K562 (cell line): ENCODE results near the gene LRRC61. TPM values are rescaled to one million over a fixed set of nuclear protein-coding genes. Genes with fewer than 3 reads are reported as not detected.

Experiments used
- ARNT ChIP-seq, 2 experiments: fragments of 450-650 bp; IDR thresholded peaks; 2 replicates each; pipeline ENCODE4 v1.6.1; 2016; ENCODE audit warnings: mild to moderate bottlenecking in 1 of 2
- CXXC5 ChIP-seq: fragments of 250-450 bp; sonication (Bioruptor Pico); IDR thresholded peaks from 2 replicates; pipeline ENCODE4 v1.8.0; 2022; ENCODE audit warnings: inconsistent platforms, mild to moderate bottlenecking, moderate library complexity
- MEF2A ChIP-seq: IDR thresholded peaks from 2 replicates; pipeline ENCODE4 v1.6.1; 2011; ENCODE audit warnings: low read depth, mild to moderate bottlenecking, low read length, moderate library complexity; ENCODE audit not compliant: control insufficient read depth
- NFE2 ChIP-seq: IDR thresholded peaks from 2 replicates; pipeline ENCODE4 v1.6.1; 2014; ENCODE audit warnings: antibody characterized with exemption, low read depth
- OTX1 ChIP-seq: fragments of 450-650 bp; formaldehyde crosslinking; IDR thresholded peaks from 2 replicates; pipeline ENCODE4 v1.4.0; 2022; ENCODE audit warnings: mild to moderate bottlenecking
- SIN3B ChIP-seq: fragments of 450-650 bp; IDR thresholded peaks from 2 replicates; pipeline ENCODE4 v1.6.1; 2017; ENCODE audit warnings: low read depth, mild to moderate bottlenecking, moderate library complexity
- SMARCA5 ChIP-seq: fragments of 450-650 bp; IDR thresholded peaks from 2 replicates; pipeline ENCODE4 v1.6.1; 2016
- SRSF9 ChIP-seq: fragments of 200-400 bp; formaldehyde crosslinking; IDR thresholded peaks from 2 replicates; pipeline ENCODE4 v1.6.1; 2017; ENCODE audit warnings: low read depth, low read length, borderline replicate concordance
- TFAP4 ChIP-seq: sonication (generic); formaldehyde crosslinking; IDR thresholded peaks from 2 replicates; pipeline ENCODE4 v1.8.0; 2022; ENCODE audit warnings: missing genetic modification reagents, mild to moderate bottlenecking, moderate library complexity, borderline replicate concordance
- TFE3 ChIP-seq: fragments of 450-650 bp; formaldehyde crosslinking; IDR thresholded peaks from 2 replicates; pipeline ENCODE4 v1.4.0; 2020; ENCODE audit warnings: mild to moderate bottlenecking, mixed read lengths
- TSHZ1 ChIP-seq: fragments of 250-450 bp; sonication (Bioruptor Pico); IDR thresholded peaks from 2 replicates; pipeline ENCODE4 v1.4.0; 2020; ENCODE audit warnings: mild to moderate bottlenecking, moderate library complexity
- ZBTB33 ChIP-seq: sonication (generic); formaldehyde crosslinking; IDR thresholded peaks from 2 replicates; pipeline ENCODE4 v1.8.1; 2023; ENCODE audit warnings: mild to moderate bottlenecking, missing genetic modification reagents
- ZBTB43 ChIP-seq: sonication (generic); formaldehyde crosslinking; IDR thresholded peaks from 2 replicates; pipeline ENCODE4 v1.8.0; 2023; ENCODE audit warnings: mild to moderate bottlenecking, missing genetic modification reagents
- ZNF592 ChIP-seq: fragments of 450-650 bp; IDR thresholded peaks from 2 replicates; pipeline ENCODE4 v1.6.1; 2017; ENCODE audit warnings: antibody characterized with exemption, mild to moderate bottlenecking
- polyA plus RNA-seq, 8 experiments: library from polyadenylated mRNA; depleted of rRNA in 4 of 8; stranded (reverse) in 5 of 8; unstranded in 3 of 8; fragments of >200 nt; fragmentation: Nextera tagmentation in 2 of 8; fragmentation: Illumina TruSeq in 1 of 8; extraction: Ambion mirVana in 2 of 8; extraction: Trizol in 1 of 8; gene quantifications; 2 replicates each; pipeline versions ENCODE4 v1.2.1 to v1.2.3, GENCODE V29; 2011 to 2014; ENCODE audit warnings: inconsistent platforms in 1 of 8, missing spikeins in 1 of 8
- total RNA-seq, 7 experiments: library from RNA; depleted of rRNA in 6 of 7; stranded (reverse); fragments of >200 nt in 6 of 7; fragmentation: Illumina TruSeq in 2 of 7; extraction: Trizol in 2 of 7; gene quantifications; 2 replicates each; pipeline versions ENCODE4 v1.2.1 to v1.2.3, GENCODE V29; 2011 to 2021; ENCODE audit warnings: low replicate concordance in 1 of 7

LRRC61 gene
- total and polyA plus RNA-seq, 9 of the 15 experiments (the other 6 are each of a cell fraction or from before 2014, with no cell fraction given): 1.3 to 55.2 (median 35.2) TPM

GRCh38 chr7:150313870-150314269 is 9.3 kb upstream of the LRRC61 start (continued):
- TF ChIP-seq ZNF592 (peak; percentile 83), SRSF9 (no peak), SMARCA5 (peak; percentile 24; the same call in 1 of the 2 replicates), TFAP4 (peak; percentile 42; the same call in 1 of the 2 replicates), TSHZ1 (0 out of 2 replicates have a peak, but pooled peaks have one; percentile 7), SIN3B (no peak; the same call in 1 of the 2 replicates), NFE2 (no peak), MEF2A (no peak), TFE3 (CRISPR knock-in tag) (no peak), ARNT (IDR thresholded peaks at IDR 0.05) (no peak), ZBTB33 (CRISPR knock-in tag) (no peak), ZBTB43 (CRISPR knock-in tag) (0 out of 2 replicates have a peak, but pooled peaks have one; percentile 15), CXXC5 (0 out of 2 replicates have a peak, but pooled peaks have one; percentile 17), OTX1 (no peak)
